ENCODE results near the gene STPG3.

The STPG3 gene

GRCh38 chr9:137251194-137251461, at the start of gene STPG3:
Gene STPG3 (plus strand): TSS chr9:137251286. CDS start chr9:137251287, 1 bp downstream.
- in situ Hi-C loops (cut with HindIII; ENCODE audit: low sequenced_read_pairs): no loop called here

DNA sequence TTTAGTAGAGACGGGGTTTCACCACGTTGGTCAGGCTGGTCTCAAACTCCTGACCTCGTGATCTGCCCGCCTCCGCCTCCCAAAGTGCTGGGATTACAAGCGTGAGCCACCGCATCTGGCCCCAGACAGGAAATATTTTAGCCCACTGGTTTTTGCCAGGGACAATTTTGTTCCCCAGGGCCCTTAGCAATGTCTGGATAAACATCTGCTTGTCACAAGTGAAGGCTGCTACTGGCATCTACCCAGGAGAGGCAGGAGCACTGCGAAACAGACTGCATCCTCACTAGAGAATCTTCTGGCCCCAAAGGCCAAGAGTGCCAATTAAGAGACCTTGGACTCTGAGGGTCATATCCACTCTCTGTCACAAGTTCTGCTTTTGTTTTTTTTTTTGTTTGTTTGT, 48.1 kb upstream of the STPG3 start:
- in situ Hi-C loops (cut with HindIII; ENCODE audit: low sequenced_read_pairs): no loop called here

DNA sequence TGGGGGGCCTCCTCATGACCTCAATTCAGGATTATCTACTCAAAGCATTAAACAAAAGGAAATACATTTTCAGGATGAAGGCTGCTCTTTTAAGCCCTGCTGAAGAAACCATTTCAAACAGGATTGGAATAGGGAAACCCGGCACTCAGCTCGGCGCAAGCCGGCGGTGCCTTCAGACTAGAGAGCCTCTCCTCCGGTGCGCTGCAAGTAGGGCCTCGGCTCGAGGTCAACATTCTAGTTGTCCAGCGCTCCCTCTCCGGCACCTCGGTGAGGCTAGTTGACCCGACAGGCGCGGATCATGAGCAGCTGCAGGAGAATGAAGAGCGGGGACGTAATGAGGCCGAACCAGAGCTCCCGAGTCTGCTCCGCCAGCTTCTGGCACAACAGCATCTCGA, 46.4 kb upstream of the STPG3 start:
- in situ Hi-C loops (cut with HindIII; ENCODE audit: low sequenced_read_pairs): no loop called here

DNA sequence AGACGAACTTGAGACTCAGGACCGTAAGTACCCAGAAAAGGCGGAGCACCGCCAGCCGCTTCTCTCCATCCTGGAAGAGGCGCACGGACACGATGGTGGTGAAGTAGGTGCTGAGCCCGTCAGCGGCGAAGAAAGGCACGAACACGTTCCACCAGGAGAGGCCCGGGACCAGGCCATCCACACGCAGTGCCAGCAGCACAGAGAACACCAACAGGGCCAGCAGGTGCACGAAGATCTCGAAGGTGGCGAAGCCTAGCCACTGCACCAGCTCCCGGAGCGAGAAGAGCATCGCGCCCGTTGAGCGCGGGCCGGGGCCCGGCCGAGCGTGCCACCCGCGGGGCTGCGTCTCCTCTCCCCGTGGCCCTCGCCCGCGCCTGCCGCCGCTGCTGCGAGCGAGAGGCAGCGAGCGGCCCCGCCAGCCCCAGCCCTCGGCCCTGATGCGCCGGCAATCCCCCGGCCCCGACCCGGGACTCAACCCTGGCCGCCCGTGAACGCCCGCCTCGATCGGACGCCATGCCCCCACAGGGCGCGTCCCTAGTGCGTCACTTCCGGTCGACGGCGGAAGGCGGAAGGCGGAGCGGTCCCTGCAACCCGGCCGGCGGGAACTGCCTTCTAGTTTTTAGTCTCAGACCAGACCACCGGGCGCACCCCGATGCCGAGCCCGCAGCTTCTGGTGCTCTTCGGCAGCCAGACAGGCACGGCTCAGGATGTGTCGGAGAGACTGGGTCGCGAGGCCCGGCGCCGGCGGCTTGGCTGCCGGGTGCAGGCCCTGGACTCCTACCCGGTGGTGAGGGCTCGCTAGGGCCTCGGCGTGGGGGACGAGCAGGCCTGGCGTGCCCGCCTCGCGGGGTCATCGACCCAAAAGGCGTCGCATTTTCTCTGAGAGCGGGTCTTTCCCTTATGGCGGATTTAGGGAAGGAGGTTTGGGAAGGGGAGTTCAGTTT, 45.7 kb upstream of the STPG3 start, which contains the start of the genes NDOR1 and TMEM203:
NDOR1 (plus strand) TSS at position 575 of the 944 bp plus-strand sequence; CDS start at position 653, 78 bp downstream.
TMEM203 (minus strand) TSS at position 523 of the 944 bp plus-strand sequence; CDS start at position 289, 234 bp downstream.
- in situ Hi-C loops (cut with HindIII; ENCODE audit: low sequenced_read_pairs): no loop called here

DNA sequence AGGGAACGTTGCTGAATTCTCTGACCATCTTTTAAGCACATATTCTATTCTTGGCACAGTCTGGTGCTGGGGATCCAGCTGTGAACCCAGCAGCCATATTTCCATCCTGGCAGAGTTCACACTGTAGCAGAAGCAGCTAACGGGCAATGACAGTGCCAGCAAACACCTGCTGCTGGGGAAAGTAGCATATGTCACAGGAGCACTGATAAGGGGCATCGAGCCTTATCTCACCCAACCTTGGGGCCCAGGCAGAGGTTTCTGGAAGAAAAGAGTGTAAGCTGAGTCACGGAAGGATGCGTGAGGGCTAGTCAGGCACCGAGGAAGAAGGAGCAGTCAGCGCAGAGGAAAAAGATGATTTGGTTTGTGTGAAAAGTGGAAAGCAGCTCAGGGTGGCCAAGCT, 44.5 kb upstream of the STPG3 start:
- in situ Hi-C loops (cut with HindIII; ENCODE audit: low sequenced_read_pairs): no loop called here

DNA sequence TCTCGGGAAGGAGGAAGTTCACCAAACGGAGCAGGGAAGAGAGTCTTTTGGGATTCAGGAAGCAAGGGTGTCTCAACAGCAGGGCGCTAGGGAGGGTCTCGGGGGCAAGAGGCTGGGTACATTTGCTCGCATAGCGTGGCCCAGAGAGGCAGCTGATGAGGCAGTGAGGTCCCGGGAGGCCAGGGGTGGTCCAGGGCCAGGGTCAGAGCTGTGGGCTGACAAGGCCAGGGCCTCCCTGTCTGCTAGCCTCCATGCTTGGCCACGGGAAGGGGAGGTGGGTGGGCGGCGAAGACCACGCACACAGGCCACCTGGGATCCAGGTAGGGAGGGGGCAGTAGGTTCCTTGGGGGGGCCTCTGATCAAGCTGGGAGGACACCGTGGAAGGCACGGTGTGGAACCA, 39.6 kb upstream of the STPG3 start:
- in situ Hi-C loops (cut with HindIII; ENCODE audit: low sequenced_read_pairs): no loop called here

DNA sequence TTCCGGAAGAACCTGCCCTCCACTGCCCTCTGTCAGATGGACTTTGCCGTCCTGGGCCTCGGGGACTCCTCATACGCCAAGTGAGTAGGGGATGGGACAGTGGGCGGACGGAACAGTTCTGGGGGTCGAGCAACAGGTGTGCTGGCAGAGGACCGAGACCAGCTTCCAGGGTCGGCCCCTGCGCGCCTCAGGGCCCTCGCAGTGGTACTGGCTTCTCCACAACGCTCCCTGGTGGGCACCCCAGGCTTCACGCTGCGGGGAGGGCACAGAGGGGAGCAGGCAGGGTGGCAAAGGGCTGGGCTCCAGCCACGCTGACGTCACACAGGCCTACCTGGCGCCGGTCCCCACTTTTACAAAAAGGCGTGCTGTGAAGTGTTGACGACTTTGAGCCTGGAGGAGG, 38.6 kb upstream of the STPG3 start:
- in situ Hi-C loops (cut with HindIII; ENCODE audit: low sequenced_read_pairs): no loop called here

DNA sequence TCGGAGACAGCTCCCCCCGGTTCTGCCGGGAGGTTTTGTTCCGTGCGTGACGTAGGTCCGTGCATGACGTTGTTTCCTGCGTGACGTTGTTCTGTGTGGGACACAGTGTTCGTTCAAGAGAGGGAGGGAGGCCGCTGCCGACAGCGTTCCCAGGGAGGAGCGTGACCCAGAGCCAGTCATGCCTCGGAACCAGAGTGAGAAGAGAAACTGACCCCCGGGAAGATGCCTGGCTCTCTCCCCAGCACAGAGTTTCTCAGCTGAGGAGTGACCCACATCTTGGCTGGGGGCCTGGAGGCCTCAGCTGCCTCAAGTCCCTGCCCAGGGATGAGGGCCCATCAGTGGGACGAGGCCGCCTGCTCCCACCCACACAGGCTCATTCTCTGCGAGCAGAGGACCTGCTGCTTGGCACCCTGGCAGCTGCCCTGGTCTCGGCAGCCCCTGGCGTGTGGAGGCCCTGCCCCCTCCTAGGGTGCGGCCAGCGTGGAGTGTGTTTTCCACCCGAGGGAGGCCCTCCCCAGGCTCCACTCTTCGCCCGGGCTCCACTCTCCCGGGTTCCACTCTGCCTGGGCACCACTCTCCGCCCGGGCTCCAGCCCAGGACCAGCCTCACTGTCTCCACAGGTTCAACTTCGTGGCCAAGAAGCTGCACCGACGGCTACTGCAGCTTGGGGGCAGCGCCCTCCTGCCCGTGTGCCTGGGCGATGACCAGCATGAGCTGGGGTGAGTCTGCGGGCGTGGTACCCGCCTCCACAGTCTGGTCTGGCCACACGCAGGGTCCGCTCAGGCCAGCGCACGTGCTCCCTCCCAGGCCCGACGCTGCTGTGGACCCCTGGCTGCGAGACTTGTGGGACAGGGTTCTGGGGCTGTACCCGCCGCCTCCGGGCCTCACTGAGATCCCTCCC, 37.7 kb upstream of the STPG3 start:
- in situ Hi-C loops (cut with HindIII; ENCODE audit: low sequenced_read_pairs): no loop called here

GRCh38 chr9:137214620-137215019, 36.5 kb upstream of the STPG3 start:
- in situ Hi-C loops (cut with HindIII; ENCODE audit: low sequenced_read_pairs): no loop called here

DNA sequence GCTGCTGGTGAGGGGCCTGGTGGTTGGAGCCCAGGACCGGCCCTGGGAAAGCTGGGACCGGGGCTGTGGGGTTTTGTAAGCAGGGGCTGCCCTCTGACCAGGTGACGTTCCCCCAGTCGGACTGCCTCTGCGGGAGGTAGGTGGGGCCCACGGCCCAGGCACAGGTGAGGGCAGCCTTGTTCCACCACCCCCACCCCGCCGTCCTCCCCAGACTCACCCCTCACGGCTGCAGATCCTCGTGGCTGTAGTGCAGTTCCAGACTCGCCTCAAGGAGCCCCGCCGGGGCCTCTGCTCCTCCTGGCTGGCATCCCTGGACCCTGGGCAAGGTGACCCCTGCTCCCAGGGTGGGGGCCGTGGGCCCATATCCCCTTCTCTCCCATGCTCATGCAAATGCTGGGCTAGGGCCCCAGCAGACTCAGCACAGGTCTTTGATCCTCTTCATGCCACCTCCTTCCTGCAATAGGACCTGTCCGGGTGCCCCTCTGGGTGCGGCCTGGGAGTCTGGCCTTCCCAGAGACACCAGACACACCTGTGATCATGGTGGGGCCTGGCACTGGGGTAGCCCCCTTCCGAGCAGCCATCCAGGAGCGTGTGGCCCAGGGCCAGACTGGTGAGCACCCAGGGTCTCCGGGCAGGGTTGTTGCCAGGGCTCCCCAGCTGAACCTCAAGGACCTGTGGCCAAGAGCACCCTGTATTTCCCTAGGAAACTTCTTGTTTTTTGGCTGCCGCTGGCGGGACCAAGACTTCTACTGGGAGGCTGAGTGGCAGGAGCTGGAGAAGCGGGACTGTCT, 35.7 kb upstream of the STPG3 start:
- in situ Hi-C loops (cut with HindIII; ENCODE audit: low sequenced_read_pairs): no loop called here

DNA sequence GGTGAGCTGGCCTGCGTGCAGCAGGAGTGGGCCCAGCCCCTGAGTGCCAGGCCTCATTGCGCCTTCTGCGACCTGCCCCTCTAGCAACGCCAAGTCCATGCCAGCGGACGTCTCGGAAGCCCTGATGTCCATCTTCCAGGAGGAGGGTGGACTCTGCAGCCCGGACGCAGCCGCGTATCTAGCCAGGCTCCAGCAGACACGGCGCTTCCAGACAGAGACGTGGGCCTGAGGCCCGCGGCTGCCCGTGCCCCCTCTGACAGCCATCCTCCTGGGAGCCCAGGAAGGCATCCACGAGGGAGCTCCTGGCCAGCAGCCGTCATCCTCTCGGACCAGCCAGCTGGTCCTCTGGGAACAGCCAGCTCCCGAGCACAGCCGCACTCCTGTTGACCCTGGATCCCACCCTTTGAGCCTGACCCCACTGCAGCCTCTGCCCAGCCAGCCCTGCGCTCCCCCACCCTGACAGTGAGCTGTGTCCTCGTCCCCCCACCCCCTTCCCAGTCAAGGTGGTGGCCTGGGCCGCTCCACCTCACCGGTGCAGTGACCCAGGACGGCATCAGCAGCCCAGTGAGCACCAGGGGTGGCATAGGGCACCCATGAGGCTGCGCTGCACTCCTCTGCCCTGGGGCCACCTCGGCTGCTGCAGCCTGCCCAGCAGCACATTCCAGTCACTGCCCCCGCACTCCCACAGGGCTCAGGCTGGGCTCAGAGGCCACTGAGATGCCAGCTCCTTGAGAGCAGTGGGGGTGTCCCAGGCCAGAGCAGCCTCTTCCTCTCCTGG, 34.7 kb upstream of the STPG3 start:
- in situ Hi-C loops (cut with HindIII; ENCODE audit: low sequenced_read_pairs): no loop called here

DNA sequence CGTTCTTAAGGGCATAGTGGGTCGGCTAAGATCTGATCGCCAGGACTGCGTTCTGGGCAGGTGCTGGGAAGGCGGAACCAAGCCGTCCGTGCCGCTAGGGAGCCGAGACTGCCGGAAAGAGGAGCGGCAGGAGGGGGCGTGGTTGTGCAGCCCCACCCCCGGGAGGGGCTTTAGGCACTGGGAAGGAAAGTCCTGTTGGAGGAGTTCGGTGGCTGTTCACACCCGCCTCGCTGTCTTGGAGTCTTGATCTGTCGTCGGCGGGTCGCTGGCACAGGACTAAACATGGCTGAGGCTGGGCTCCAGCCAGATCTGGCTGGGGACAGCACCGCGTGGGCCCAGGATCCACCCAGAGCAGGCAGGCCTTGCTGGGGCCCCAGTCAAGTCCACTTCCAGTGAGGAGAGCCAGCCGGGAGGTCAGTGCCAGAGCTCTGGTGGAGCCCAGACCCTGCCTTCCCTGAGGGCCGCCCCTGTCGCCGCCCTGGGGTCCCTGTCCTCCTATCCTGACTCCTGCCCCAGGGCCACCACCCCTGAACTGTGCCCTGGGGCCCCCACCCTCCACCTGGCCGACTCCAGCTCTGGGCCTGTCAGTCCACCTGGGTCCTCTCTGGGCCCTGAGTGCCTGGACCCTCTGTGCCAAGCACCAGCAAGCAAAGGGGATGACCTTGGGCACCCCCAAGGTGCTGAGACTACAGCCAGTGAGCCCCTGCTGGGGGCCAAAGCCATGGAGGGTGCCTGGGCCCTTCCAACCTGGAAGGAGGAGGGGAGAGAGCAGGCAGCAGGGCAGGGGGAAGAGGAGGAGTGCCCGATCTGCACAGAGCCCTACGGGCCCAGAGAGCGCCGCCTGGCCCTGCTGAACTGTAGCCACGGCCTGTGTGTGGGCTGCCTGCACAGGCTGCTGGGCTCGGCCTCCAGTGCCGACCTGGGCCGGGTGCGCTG, 33.5 kb upstream of the STPG3 start:
- in situ Hi-C loops (cut with HindIII; ENCODE audit: low sequenced_read_pairs): no loop called here

- in situ Hi-C loops (cut with HindIII; ENCODE audit: low sequenced_read_pairs): no loop called here
These were observed 32.8 kb upstream of the STPG3 start for GRCh38 chr9:137218212-137218753.

- in situ Hi-C loops (cut with HindIII; ENCODE audit: low sequenced_read_pairs): no loop called here
These were observed 32.3 kb upstream of the STPG3 start for GRCh38 chr9:137218754-137219271.

DNA sequence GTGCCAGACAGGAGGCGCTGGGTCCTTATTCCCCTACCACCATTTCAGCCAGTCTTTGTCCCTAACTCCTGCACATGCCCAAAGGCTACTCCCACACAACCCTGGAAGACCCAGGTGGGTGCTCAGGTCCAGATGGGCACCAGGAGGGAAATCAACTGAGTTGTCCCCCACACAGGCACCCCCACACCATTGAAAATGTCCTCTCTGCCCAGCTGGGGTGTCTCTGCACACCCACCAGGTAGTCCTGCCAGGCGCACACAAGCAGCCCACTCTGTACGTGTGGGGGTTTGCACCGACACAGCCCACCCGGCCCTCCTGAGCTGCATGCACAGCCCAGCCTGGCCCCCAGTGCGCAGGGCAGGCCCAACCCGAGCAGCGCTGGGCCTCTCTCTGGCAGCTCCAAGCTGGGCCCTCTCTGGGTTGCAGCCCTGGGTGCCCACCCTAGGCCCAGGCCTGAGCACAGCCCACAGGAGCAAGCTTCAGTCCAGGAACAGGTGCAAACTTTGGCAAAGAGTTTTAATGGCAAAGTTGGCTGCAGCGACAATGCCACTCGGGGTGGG, 31.2 kb upstream of the STPG3 start:
- in situ Hi-C loops (cut with HindIII; ENCODE audit: low sequenced_read_pairs): no loop called here

DNA sequence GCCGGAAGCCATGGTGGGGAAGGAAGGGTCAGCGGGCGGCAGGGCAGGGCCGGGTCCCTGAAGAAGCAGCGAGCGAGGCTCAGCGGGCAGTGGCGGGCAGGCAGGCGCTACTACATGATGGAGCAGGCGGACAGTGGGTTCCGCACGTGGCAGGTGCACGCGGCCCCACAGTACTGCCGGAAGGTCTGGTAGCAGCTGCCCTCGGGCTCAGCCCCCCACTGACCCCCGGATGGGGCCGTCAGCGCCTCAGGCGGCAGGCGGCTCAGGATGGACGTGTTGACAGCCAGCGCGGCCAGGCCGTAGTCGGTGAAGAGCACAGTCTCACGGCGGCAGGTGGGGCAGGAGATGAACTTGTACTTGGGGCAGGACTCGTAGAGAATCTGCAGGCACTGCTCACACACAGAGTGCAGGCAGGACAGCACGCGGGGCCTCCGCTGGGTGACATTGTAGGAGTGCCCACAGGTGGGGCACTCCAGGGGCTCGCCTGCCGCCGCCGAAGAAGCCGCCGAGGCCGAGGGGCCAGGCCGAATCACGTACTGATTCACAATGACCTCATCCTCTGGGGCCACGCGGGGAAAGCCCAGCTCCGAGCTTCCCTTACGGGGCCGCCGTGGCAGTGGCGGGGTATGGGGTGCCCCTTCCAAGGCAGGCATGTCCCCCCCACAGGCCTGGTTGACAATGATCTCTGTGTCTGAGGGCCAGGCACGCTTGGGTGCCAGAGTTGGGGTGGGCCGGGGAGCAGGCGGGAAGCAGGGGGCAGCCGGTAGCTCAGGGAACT, 30.6 kb upstream of the STPG3 start:
- in situ Hi-C loops (cut with HindIII; ENCODE audit: low sequenced_read_pairs): no loop called here

DNA sequence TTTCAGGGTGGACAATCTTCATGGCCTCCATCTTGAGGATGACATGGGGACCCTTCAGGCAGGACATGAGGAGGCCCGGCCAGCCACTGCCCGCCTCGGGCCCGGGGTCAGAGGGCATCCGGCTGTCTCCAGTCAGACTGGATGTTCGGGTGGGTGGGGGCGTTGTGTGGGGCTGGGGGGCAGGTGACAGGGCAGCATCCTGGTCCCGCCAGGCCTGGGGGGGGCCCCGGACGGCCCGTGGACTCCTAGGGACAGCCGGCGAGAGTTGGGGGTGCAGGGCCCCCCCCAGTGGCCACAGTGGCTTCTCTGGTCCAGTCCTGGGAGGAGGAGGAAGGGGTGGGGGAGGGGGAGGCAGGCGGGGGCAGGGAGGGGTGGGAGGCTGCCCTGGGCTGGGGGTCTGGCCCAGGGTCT, 30.0 kb upstream of the STPG3 start:
- in situ Hi-C loops (cut with HindIII; ENCODE audit: low sequenced_read_pairs): no loop called here
